ENCODE measurements around the gene RPP21.

RPP21 gene

GRCh38 chr6:30344868-30345671 is at the start of gene RPP21:
TSS of gene RPP21 (plus strand) at chr6:30345156. CDS start at chr6:30345172, 16 bp downstream.
- peak within 1 kb of the TSS; percentile 80 for H3K4me3 Mint-ChIP-seq
- intact Hi-C loops (cut with micrococcal nuclease): loop anchor here (5.0 kb wide), 1 partner anchor 133 kb away; the partner anchor contains the start of gene TRIM26
- H3K4me1 Mint-ChIP-seq (ENCODE audit: low read depth): peaks cover 22% of the 10 kb centered on the region
- peaks cover 42% of the 10 kb centered on the region for H3K36me3 Mint-ChIP-seq (ENCODE audit: low read depth)
- H3K27ac Mint-ChIP-seq: peak within 1 kb of the TSS; percentile 77
- H3K27me3 Mint-ChIP-seq: peaks cover 12% of the 10 kb centered on the region
- H3K9me3 Mint-ChIP-seq: no peaks in the 10 kb centered on the region

DNA sequence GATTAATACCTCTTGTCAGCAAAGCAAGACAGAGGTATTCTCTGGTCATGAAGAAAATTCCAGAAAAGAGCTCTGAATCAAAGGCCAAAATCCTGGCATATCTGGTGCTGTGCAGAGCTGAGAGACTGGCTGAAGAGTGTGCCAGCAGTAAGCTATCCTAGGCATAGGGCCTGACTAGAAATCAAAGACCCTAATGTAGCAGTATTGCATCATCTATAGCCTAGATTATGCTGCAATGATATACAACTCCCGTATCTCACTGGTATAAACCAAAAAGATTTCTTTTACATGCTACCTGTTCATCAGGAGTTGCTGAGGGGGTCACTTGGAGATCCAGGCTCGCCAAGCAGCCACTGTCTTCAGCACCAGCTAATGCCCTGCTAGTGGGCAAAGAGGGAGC is 49.1 kb upstream of the RPP21 start:
- no peak overlapping the region for H3K27ac Mint-ChIP-seq

GRCh38 chr6:30304002-30304401 is 41.0 kb upstream of the RPP21 start:
- H3K4me1 Mint-ChIP-seq (ENCODE audit: low read depth): no peaks in the 10 kb centered on the region
- H3K27me3 Mint-ChIP-seq: no peaks in the 10 kb centered on the region
- peaks cover 34% of the 10 kb centered on the region for H3K9me3 Mint-ChIP-seq
- no peak overlapping the region for H3K4me3 Mint-ChIP-seq
- no peak overlapping the region for H3K27ac Mint-ChIP-seq
- peaks cover 67% of the 10 kb centered on the region for H3K36me3 Mint-ChIP-seq (ENCODE audit: low read depth)
- intact Hi-C loops (cut with micrococcal nuclease): no loop called here

More for the DNA sequence above, 49.1 kb upstream of the RPP21 start:
- Mint-ChIP-seq H3K4me3 (no peak overlapping the region), H3K36me3 (ENCODE audit: low read depth) (peaks cover 40% of the 10 kb centered on the region), H3K27me3 (no peaks in the 10 kb centered on the region), H3K9me3 (peaks cover 26% of the 10 kb centered on the region), H3K4me1 (ENCODE audit: low read depth) (no peaks in the 10 kb centered on the region)
- intact Hi-C loops (cut with micrococcal nuclease): no loop called here

GRCh38 chr6:30311101-30311500 is 33.9 kb upstream of the RPP21 start:
- H3K36me3 Mint-ChIP-seq (ENCODE audit: low read depth): peaks cover 72% of the 10 kb centered on the region
- peaks cover 18% of the 10 kb centered on the region for H3K4me1 Mint-ChIP-seq (ENCODE audit: low read depth)
- H3K4me3 Mint-ChIP-seq: no peak overlapping the region
- H3K9me3 Mint-ChIP-seq: no peaks in the 10 kb centered on the region
- intact Hi-C loops (cut with micrococcal nuclease): no loop called here
- H3K27me3 Mint-ChIP-seq: no peaks in the 10 kb centered on the region
- no peak overlapping the region for H3K27ac Mint-ChIP-seq

DNA sequence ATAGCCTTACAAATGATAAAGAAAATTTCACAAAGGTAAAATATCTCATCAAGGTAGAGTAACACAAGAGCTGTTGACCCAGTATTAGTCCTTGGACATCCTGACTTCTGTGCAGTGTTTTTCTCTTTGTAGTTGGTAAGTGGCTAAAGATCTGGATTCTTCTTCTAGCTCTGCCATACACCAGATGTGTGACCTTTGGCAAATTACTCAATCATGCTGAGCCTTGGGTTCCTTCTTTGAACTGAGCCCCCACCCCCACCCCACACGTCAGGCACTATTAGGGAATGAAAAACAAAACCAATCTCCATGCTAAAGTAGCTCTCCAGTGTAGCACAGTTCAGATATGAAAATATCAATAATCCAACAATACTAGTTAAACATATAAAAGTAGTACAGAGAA is 33.3 kb upstream of the RPP21 start:
- Mint-ChIP-seq H3K4me3 (no peak overlapping the region), H3K27me3 (no peaks in the 10 kb centered on the region), H3K36me3 (ENCODE audit: low read depth) (peaks cover 72% of the 10 kb centered on the region), H3K9me3 (no peaks in the 10 kb centered on the region), H3K27ac (no peak overlapping the region), H3K4me1 (ENCODE audit: low read depth) (peaks cover 18% of the 10 kb centered on the region)
- intact Hi-C loops (cut with micrococcal nuclease): no loop called here

DNA sequence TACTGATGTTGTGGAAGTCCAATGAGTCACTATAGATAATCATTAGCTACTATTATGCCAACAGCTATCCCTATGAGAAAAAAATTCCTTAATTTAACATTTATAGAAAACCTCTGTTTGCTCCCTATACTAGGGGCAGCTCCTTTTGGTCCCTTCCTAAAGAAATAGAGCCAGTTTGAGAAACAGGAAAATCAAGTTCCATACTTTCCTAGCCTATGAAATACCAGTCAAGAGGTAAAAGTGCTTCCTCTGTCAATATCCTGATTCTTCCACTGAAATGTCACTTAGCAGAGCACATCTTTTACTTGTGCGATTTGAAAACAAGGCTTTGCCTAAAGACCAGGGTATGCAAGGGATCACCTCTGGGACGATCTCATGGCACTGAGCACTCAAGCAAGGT is 32.7 kb upstream of the RPP21 start:
- Mint-ChIP-seq H3K36me3 (ENCODE audit: low read depth) (peaks cover 69% of the 10 kb centered on the region), H3K27ac (no peak overlapping the region), H3K9me3 (no peaks in the 10 kb centered on the region), H3K27me3 (no peaks in the 10 kb centered on the region), H3K4me3 (no peak overlapping the region), H3K4me1 (ENCODE audit: low read depth) (peaks cover 19% of the 10 kb centered on the region)
- intact Hi-C loops (cut with micrococcal nuclease): no loop called here

- Mint-ChIP-seq H3K36me3 (ENCODE audit: low read depth) (peaks cover 71% of the 10 kb centered on the region), H3K27me3 (no peaks in the 10 kb centered on the region), H3K9me3 (no peaks in the 10 kb centered on the region), H3K4me1 (ENCODE audit: low read depth) (peaks cover 23% of the 10 kb centered on the region), H3K27ac (no peak overlapping the region), H3K4me3 (no peak overlapping the region)
- intact Hi-C loops (cut with micrococcal nuclease): no loop called here
Observed at GRCh38 chr6:30312676-30313321, 32.2 kb upstream of the RPP21 start.

GRCh38 chr6:30315156-30315555 is 29.8 kb upstream of the RPP21 start:
- intact Hi-C loops (cut with micrococcal nuclease): no loop called here
- H3K4me3 Mint-ChIP-seq: no peak overlapping the region
- no peak overlapping the region for H3K27ac Mint-ChIP-seq
- no peaks in the 10 kb centered on the region for H3K9me3 Mint-ChIP-seq
- peaks cover 65% of the 10 kb centered on the region for H3K36me3 Mint-ChIP-seq (ENCODE audit: low read depth)
- peaks cover 30% of the 10 kb centered on the region for H3K4me1 Mint-ChIP-seq (ENCODE audit: low read depth)
- no peaks in the 10 kb centered on the region for H3K27me3 Mint-ChIP-seq

DNA sequence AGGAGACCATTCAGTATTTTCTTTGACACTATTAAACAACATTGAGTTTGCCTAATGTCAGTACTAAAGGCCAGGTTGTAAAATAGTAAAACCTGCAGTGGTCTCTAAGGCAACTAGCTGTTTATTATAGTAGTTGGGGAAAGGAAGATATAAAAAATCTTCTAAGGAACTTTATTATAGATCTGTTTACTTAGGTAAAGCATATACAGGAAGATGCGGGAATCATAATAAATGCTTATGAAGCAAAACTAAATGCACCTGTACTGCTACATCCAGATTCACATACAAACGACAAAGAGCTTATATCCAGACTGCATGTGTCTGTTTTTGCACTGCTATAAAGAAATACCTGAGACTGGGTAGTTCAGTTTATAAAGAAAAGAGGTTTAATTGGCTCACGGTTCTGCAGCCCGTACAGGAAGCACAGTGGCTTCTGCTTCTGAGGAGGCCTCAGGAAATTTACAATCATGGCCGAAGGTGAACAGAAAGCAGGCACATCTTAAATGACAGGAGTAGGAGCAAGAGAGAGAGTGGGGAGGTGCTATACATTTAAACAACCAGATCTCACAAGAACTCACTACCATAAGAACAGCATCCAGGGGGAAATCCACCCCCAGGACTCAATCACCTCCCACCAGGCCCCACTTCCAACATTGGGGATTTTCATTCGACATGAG is 26.9 kb upstream of the RPP21 start:
- H3K27me3 Mint-ChIP-seq: no peaks in the 10 kb centered on the region
- intact Hi-C loops (cut with micrococcal nuclease): no loop called here
- H3K36me3 Mint-ChIP-seq (ENCODE audit: low read depth): peaks cover 61% of the 10 kb centered on the region
- no peak overlapping the region for H3K4me3 Mint-ChIP-seq
- no peaks in the 10 kb centered on the region for H3K9me3 Mint-ChIP-seq
- peaks cover 42% of the 10 kb centered on the region for H3K4me1 Mint-ChIP-seq (ENCODE audit: low read depth)
- no peak overlapping the region for H3K27ac Mint-ChIP-seq

GRCh38 chr6:30319146-30319835 is 25.7 kb upstream of the RPP21 start:
- Mint-ChIP-seq H3K4me3 (no peak overlapping the region), H3K36me3 (ENCODE audit: low read depth) (peaks cover 49% of the 10 kb centered on the region), H3K27me3 (no peaks in the 10 kb centered on the region), H3K9me3 (no peaks in the 10 kb centered on the region), H3K27ac (no peak overlapping the region), H3K4me1 (ENCODE audit: low read depth) (peaks cover 39% of the 10 kb centered on the region)
- intact Hi-C loops (cut with micrococcal nuclease): no loop called here

- Mint-ChIP-seq H3K27me3 (no peaks in the 10 kb centered on the region), H3K4me3 (no peak overlapping the region), H3K9me3 (no peaks in the 10 kb centered on the region), H3K4me1 (ENCODE audit: low read depth) (peaks cover 56% of the 10 kb centered on the region), H3K36me3 (ENCODE audit: low read depth) (peaks cover 52% of the 10 kb centered on the region), H3K27ac (no peak overlapping the region)
- intact Hi-C loops (cut with micrococcal nuclease): no loop called here
Observed at GRCh38 chr6:30321692-30322388, 23.1 kb upstream of the RPP21 start.

- no peak overlapping the region for H3K4me3 Mint-ChIP-seq
- intact Hi-C loops (cut with micrococcal nuclease): no loop called here
- no peaks in the 10 kb centered on the region for H3K9me3 Mint-ChIP-seq
- no peaks in the 10 kb centered on the region for H3K27me3 Mint-ChIP-seq
- peaks cover 52% of the 10 kb centered on the region for H3K36me3 Mint-ChIP-seq (ENCODE audit: low read depth)
- H3K4me1 Mint-ChIP-seq (ENCODE audit: low read depth): peaks cover 60% of the 10 kb centered on the region
- no peak overlapping the region for H3K27ac Mint-ChIP-seq
Observed at GRCh38 chr6:30322527-30323501, 22.1 kb upstream of the RPP21 start.

Data from dendritic cell treated with granulocyte-macrophage colony-stimulating factor and Interleukin-4, amounts not matched to agents 40 ng/mL and 50 ng/mL, for 4 days (primary cell).